ENCODE measurements around the gene TNPO1.
A peak's percentile ranks its signal among the peaks of the same experiment; 100 is the strongest.

Gene TNPO1

DNA sequence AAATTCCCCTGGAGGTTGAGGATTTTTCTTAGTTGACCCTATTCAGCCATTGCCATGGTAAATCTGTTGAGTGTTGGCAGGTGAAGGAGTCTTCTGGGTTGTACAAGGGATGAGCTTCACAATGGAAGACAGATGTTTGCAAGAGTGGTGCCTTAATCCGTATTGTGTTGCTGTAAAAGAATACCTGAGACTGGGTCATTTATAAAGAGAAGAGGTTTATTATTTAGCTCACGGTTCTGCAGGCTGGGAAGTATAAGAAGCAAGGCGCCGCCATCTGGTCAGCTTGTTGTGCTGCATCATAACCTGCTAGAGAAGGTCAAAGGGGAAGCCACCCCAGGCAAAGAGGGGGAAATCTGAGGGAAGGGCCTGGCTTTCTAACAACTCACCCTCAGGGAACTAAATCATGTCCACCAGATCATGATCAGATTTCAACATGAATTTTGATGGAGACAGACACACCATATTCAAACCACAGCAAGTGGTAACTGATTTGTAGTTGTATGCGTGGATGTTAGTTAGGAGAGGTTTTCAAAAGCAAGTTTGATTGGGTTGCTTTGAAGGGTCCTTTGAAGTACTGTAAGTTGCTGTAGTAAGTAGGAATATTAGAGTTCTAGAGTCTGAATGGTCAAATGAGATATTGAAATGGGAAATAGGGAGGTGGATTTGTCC, 2.5 kb downstream of the TNPO1 start:
- DNase-seq (ENCODE audit: low read depth) = no peak

DNA sequence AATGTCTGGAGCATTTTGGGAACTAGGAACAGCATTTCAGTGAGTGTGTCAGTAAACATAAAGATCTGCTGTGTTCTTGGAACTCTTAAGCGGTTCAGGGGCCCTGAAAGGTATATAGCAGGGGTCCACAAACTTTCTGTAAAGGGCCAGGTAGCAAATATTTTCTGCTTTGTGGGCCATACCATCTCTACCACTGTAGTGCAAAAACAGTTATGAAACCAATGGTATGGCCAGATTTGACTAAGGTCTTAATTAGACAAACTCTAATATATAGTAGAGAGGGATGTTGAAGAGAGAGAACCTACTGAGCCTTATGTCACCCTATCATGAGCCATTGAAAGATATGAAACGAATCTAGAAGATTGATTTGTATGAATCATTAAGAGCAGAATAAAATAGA, 5.3 kb downstream of the TNPO1 start:
- DNase-seq (ENCODE audit: low read depth) = no peak

DNA sequence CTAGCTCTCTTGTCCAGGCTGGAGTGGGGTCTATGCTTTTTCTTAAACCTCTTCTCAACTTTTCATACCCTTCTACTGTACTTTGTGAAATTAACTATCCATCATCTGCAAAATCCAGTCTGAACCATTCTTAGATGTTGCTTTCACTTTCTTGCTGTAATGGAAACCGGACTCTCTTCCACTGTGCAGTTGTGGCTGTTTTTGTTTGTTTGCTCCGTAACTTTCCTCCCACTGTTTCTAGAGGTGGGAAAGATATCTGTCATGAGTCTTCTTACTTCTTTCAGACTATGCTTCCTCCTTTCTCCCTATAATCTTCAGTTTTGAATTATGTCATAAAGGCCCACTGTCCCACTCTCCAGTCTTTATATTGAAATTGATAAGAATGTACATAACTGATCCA, 6.5 kb downstream of the TNPO1 start:
- DNase-seq (ENCODE audit: low read depth) = no peak

DNA sequence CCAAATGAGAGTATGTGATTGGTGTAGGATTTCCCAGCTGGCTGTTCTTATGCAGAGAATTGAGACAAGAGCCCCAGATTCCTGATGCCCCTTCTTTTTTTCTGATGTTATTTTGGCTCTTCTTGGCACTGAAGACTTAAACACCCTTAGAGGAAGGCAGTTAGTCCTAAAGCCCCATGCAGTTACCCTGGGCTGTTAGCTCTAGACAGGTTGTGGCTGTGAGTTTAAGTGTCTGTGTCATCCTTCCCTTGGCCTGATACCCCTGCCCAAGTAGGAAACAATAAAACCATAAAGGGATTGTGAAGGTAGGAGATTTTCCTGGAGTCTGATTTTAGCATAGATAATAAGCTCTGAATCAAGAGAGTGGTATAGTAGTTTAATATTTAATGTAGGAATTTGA, 13.2 kb downstream of the TNPO1 start:
- DNase-seq (ENCODE audit: low read depth) = no peak

DNA sequence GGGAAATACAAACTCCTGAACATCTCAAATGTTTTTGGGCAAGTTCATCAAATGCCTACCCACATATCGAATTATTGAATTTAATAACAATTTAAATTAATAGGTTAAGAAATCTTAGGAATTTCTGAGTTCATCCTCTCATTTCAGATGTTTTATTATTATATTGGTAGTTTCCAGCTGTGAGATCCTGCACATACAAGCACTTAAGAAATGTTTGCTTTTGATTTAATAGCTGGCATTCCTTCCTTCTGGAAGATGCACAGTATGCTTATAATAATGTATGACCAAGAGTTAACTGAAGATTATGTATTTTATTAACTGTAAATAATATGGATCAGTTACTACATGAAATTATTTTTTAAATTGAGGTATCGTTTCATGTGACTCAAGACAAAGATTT, 13.9 kb downstream of the TNPO1 start:
- no peak for DNase-seq (ENCODE audit: low read depth)

DNA sequence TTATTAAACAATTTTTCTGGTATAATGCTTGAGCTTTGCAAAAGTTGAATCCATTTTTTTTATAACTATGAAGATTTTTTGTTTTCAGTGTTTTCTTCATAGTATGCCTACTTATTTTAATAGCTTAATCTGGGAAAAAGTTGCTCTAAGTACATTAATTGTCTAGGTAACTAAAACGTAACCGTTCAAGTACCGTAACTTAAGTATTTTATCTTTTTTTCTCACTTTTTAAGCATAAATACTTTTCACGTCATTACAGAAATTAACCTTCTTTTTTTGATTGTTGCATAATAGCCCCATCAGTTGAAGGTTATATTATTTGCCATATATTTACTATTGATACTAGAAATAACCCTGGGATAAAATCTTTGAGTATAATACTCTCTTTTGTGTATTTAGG, 15.2 kb downstream of the TNPO1 start:
- DNase-seq (ENCODE audit: low read depth) = no peak

DNA sequence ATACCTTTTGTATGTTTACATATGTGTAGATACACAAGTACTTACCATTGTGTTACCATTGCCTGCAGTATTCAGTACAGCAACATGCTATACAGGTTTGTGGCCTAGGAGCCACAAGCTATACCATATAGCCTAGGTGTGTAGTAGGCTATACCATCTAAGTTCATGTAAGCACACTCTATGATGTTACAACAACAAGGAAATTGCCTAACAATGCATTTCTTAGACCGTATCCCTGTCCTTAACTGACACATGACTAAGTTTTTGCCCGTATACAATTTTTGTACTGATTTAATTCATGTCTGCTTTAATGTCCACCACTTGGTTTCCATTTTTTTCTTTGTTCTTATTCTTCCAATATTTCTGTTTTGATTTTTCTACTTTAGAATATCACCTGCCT, 18.5 kb downstream of the TNPO1 start:
- DNase-seq (ENCODE audit: low read depth) = no peak

DNA sequence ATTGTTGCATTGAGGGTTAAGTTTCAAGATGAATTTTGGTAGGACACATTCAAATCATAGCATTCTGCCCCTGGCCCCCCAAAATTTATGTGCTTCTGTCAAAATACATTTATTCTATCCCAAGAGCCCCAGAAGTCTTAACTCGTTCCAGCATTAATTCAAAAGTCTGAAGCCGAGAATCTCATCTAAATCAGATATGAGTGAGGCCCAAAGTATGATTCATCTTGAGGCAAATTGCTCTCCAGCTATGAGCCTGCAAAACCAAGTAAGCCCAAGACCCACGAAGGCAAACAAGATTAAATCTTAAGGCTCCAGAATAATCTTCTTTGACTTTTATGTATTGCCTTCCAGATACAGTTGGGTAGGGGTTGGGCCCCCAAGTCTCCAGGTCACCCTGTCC, 19.2 kb downstream of the TNPO1 start:
- DNase-seq (ENCODE audit: low read depth) = no peak

DNA sequence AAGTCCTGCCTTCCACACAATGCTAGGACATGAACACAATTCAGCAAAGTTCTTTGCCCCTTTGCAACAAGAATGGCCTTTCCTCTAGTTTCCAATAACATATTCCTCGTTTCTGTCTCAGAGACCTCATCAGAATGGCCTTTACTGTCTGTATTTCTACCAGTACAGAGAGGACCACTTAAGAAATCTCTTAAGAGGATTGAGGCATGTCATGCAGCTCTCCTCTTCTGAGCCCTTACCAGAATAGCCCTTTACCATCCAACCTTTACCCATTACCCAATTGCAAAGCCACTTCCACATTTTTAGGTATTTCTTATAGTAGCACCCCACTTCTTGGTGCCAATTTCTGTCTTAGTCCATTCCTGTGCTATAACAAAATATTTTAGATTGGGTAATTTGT, 20.3 kb downstream of the TNPO1 start:
- DNase-seq (ENCODE audit: low read depth) = no peak

DNA sequence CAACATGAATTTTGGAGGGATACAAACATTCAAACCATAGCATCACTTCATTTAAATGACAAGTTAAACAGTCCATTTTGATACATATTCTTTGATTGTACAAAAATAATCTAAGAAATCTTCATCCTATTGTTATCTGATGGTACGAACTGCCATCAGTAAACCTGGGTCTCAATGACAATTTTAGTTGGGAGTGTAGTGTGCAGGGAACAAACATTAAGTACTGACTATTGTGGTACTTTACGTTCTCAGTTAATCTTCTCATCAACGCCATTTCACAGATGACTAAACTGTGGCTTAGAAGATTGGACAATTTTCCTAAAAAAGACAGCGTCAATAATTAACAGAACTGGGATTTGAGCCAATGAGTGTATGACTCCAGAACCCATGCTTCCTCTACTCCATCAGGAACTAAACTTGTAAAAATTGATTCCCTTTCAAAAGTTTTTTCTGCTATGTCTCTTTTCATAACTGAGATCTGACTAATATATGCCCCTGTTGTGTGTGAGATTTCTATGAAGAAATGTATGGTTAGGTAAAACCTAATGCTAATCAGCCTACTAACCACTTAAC, 21.1 kb downstream of the TNPO1 start:
- DNase-seq (ENCODE audit: low read depth) = no peak

DNA sequence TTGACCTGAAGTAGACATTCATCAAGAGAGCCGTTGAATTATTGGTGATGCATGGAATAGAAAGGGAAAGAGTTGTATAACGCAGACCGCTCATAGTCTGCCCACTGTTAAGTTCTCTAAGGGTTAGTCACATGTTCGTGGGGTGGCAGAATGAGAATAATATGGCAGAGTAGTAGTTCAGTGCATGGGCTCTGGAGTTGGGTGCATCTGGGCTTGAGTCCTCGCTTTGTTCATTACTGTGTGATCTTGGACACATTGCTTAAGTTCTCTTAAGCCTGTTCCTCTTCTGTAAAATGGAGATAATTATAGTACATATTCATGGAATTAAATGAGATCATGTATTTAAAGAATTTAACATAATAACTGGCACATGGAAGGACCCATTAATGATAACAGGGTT, 23.6 kb downstream of the TNPO1 start:
- no peak for DNase-seq (ENCODE audit: low read depth)

DNA sequence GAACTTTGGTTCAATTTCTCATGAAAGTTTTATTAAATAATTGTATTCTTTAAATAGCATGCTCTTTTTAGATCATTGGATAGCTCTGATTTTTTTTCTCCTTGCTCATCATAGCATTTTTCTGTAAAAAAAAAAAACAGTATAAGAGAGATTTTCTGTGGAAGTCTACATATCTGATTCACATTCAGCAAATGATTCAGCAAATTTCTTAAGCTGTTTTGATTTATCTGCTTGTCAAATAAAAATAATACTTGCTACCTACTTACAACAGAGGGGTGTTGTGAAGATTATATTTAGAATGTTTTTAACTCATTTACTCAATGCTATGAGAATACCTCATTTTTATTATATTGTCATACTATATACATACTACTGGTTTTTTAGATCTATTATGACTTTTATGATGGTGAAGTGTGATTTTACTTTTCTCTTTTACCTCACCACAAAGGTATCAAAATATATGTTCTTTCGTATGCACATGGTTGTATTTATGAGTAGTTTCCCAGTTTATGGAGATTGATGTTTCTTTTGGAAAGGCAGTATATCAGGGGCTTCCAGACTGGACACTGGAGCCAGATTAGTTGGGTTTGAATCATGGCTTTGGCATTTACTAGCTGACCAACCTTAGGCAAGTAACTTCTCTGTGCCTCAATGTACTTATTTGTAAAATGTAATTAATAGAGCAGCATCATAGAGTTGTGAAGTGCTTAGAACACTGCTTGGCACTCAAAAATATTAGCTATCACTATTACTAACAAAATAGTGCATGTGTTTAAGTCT, 25.5 kb downstream of the TNPO1 start:
- no peak for DNase-seq (ENCODE audit: low read depth)

DNA sequence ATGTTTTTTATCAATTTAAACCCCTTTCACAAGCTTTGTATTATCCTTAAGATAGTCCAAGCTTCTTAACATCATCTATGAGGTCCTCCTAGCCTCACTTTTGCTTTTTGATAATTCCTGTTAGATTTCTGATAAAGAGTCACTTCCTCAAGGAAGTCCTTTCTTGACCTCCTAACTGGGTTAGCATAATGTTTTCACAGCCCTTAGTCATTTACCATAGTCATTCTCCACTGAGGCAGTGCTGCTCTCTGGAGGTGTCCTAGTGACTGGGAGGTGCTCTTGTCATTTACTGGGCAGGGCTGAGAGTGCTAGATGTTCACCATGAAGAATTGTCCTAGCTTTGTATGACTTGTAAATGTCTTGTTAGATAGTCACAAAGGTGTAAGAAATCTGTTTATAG, 26.4 kb downstream of the TNPO1 start:
- DNase-seq (ENCODE audit: low read depth) = no peak

DNA sequence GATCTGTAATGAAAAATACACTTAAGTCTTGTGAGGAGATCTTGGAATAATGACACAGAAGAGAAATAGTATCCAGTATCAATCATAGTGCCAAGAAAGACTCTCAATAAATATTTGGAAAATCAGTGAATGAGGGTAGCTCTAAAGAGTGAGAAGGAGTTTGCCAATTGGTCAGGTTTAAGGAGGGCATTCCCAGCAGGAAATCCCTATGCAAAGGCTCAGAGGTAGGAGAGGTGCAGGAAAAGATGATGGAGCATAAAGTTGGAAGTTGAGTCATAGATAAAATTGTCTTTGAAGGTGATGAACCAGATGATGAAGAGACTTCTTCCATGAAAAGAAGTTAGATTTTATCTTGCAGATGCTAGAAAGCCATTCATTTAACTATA, 27.8 kb downstream of the TNPO1 start:
- no peak for DNase-seq (ENCODE audit: low read depth)

DNA sequence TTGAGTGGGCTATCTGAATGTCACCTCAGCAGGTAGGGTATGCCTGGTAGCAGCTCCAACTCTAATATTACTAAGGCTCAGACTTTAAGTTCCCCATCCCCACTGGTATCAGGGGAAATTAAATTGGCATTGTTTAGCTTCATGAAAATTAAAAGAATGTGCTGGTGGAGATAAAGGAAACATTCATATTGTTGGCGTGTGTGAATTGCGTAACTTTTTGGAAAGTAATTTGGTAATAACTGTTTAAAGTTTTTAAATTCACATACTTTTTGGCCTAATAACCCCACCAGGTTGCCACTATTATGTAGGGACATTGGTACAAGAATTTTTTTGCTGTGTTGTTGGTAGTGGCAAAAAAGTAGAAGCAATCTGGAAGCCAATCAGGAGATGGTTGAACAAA, 29.4 kb downstream of the TNPO1 start:
- DNase-seq (ENCODE audit: low read depth) = no peak

DNA sequence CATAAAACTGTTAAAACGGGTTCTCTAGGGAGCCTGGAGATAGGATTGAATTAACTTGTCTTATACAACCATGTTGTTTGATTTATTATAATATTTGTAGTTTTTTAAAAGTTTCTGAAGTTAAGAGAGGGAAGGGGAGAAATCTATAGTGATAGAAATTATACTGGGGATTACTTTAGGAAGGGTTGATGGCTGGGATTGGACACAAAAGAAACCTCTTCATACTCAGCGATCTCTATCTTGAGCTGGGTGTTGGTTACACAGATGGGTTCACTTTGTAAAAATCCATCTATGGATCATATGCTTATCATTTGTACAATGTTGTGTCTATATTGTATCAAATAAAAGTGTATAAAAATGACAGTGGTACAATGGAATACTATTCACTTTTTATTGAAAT, 30.0 kb downstream of the TNPO1 start:
- DNase-seq (ENCODE audit: low read depth) = no peak

DNA sequence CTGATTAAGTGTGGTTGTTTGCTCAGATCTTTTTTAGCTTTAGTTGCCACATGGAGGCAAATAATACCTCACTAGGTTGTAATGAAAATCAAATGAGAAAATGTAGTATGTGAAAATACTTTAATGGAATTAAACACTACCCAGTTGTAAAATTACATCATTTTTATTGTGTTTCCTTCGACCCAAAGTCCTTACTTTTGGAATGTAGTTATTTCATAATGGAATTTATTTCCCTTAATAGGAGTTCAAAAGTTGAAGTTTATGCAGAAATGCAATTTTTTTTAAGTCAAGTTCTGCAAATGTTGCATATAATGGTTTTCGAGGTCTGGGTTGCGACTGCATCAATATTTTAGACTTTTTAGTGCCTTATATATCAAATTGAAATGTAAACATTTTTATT, 31.0 kb downstream of the TNPO1 start:
- no peak for DNase-seq (ENCODE audit: low read depth)

DNA sequence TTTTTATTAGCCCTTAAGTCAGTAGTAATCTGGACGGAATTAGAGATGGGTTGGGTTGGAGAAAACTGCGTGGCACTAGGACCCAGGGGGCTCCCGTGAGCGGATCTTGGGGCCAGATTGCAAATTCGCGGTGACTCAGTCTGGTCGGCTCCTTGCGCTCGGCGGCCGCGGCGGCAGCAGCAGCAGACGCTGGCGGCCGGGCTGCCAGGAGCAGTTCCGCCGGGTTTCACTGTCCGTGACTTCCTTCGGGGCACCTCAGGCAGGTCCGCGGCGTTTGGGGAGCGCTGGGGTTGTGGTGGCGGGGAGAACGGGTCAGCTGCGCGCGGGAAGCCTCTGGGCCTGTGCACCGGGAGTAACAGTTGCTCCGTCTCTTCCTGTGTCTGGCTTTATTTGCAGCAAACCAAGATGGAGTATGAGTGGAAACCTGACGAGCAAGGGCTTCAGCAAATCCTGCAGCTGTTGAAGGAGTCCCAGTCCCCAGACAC, 31.6 kb downstream of the TNPO1 start:
- DNase-seq (ENCODE audit: low read depth) = peak; percentile 66

DNA sequence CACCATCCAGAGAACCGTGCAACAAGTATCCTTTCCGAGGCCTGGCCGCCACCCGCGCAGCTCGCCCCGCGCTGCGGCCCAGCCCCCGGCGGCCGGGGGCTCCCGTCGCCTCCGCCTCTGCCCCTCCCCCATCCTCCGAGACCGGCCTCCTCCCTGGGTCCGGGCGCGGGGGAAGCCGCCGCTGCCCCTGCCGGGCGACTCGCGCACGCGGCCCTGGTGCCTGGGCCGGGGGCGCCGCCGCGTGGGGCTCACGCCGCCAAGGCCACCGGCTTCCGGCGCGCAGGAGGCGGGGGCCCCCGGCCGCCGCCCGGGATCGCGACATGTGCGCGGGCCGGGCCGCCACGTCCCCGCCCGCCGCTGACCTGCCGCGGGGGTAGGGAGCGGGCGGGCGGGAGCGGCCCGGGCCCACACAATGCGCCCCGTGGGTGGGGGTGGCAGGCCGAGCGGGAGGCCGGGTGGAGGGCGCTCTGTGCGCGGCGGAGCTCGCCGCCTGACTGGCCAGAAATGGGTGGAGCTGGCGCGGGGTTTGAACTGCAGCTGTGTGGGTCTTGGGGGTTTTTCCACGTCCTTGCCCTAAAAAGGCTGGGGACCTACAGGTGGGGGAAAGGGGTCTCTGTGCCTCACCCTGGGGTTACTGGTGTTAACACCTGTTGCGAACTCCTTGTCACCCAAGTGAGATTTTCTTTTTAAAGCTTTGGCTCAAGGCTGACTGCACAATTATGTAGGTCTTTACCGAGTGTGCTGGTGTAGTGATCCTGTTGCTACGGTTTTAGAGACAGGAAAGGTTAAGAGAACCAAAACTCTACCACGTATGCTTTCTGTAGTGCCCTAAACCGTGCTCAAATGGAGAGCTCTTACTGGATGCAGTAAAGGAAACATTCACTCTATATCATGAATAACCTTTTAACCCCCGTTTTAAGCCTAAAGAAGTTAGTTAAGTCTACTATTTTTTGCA, 32.3 kb downstream of the TNPO1 start:
- DNase-seq (ENCODE audit: low read depth) = peak; percentile 28

DNA sequence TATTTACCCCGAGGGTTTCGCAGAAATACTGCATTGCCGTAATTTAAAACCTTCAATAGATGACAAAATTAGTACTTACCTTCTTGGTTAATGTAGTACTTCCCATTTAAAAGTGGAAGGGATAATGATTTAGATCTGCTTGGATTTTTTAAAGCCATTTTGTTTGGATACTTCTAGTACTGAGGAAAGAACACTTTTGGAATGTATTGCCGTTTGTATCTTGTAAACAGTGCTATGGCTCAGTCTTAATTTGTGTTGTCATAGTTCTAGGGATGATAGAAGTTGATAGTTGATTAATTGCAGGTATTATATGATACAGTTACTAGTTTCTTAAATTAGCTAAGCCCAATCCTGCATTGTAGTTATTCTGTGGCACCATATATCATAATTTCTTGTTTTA, 33.1 kb downstream of the TNPO1 start:
- no peak for DNase-seq (ENCODE audit: low read depth)

DNA sequence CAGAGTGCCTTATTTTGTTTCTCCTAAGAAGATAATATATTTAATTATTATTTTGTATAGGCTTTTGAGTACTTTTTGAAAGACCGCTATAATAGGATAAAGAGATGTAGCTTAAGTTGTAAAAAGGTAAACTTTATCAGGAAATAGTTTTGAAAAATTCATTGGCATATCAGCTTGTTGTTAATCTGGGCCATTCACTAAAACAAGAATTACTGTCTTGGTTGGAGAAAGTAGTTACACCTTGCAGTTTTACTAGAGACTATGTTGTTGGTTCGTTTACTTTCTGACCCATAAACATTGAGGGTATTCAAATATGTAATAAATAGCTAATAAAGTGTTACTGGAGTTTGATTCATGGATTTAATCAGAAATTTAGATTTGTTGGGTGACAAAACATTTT, 33.7 kb downstream of the TNPO1 start:
- DNase-seq (ENCODE audit: low read depth) = no peak

DNA sequence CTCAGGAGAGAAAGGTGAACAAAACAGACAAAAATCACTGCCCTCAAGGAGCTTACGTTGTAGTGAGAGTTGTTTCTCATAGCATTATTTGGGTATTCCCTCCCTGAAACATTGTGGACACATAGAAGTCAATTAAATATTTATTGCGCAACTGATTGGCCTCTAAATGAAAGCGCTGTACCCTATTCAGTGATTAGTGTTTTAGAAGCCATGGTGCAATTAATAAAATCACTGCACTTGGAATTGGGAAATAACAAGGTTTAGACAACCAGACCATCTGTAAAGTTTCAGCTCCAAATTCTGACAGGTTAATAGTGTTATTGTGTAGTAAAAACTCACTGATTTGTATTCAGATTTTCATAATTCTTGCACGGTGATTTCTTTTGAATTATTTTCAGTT, 35.9 kb downstream of the TNPO1 start:
- DNase-seq (ENCODE audit: low read depth) = no peak
